Measurements from ENCODE around the gene CCNYL1. TPM values are rescaled to one million over a fixed set of nuclear protein-coding genes. Genes with fewer than 3 reads are reported as not detected.
A peak's percentile ranks its signal among the peaks of the same experiment; 100 is the strongest.

CCNYL1 gene
- polyA plus RNA-seq, 3 donors = 4.1 to 10.6 (median 4.6) TPM

- Histone ChIP-seq H3K27ac (ENCODE audit: low read depth in 1 of 2, low read length in 2 of 2) (no peak overlapping the region), H3K4me2 (replicated peaks; ENCODE audit: extremely low read depth, low read length, poor library complexity, severe bottlenecking) (peak overlapping the region; percentile 99), H3K36me3 (replicated peaks in 1 of 2; ENCODE audit: control insufficient read depth in 1 of 2, insufficient read depth in 2 of 2, low read length in 2 of 2) (peaks cover 0 to 9% of the 10 kb centered on the region in 2 donors), H3K27me3 (ENCODE audit: control insufficient read depth in 2 of 2, insufficient read depth in 2 of 2, low read length in 2 of 2) (peaks cover 0 to 12% of the 10 kb centered on the region in 2 donors), H4K20me1 (ENCODE audit: insufficient read depth, low read length) (peaks cover 7% of the 10 kb centered on the region), H3K79me2 (ENCODE audit: insufficient read depth, low read length) (peaks cover 10% of the 10 kb centered on the region), H3K9ac (ENCODE audit: insufficient read depth, low read length, poor library complexity, severe bottlenecking) (peak overlapping the region; percentile 71), H3K4me3 (replicated peaks in 1 of 3; ENCODE audit: low read depth in 2 of 3, low read length in 3 of 3) (peak overlapping the region; percentile 50 to 85 (median 79)), H2AFZ (ENCODE audit: insufficient read depth, low read depth, low read length, poor library complexity, severe bottlenecking) (peak overlapping the region; percentile 96), H3K9me3 (replicated peaks in 1 of 2; ENCODE audit: control insufficient read depth in 1 of 2, insufficient read depth in 1 of 2, low read length in 2 of 2) (no peaks in the 10 kb centered on the region), H3K4me1 (ENCODE audit: control insufficient read depth in 1 of 2, insufficient read depth in 2 of 2, low read length in 2 of 2) (peaks cover 45% of the 10 kb centered on the region in 2 donors)
- no peak for TF ChIP-seq CTCF (IDR thresholded peaks at IDR 0.05)
- Mint-ChIP-seq H3K9me3 (peaks cover 0 to 3% (median 1%) of the 10 kb centered on the region in 7 donors), H3K27ac (peak overlapping the region in 3 of 7 donors; percentile 24 to 73 (median 48)), H3K36me3 (peaks cover 13 to 22% of the 10 kb centered on the region in 2 donors), H3K4me3 (peak overlapping the region; percentile 91 to 94), H3K4me1 (peaks cover 50% of the 10 kb centered on the region), H3K27me3 (ENCODE audit: low read depth in 3 of 3) (peaks cover 7 to 27% (median 26%) of the 10 kb centered on the region in 3 donors)
- DNase-seq = peak; percentile 27 to 39 (median 32)
- 3% methylated on average over 68 of the region's 73 CpGs for WGBS (ENCODE audit: insufficient coverage)
- intact Hi-C loops (cut with micrococcal nuclease) = loop anchor here (5.0 to 10.0 kb wide), 2 partner anchors 259 to 266 kb away; partner anchors contain the start of gene PLEKHM3 (in 1 of the 2)
Observed at GRCh38 chr2:207768168-207768865, 56.9 kb downstream of the CCNYL1 start.

GRCh38 chr2:207768866-207769596, 57.6 kb downstream of the CCNYL1 start:
- H3K4me2 ChIP-seq (replicated peaks; ENCODE audit: extremely low read depth, low read length, poor library complexity, severe bottlenecking) = peak overlapping the region; percentile 99
- Mint-ChIP-seq H3K27ac (peak overlapping the region in 2 of 7 donors; percentile 26 to 76), H3K9me3 (peaks cover 0 to 3% (median 1%) of the 10 kb centered on the region in 7 donors), H3K4me1 (peaks cover 50% of the 10 kb centered on the region), H3K4me3 (peak overlapping the region; percentile 91 to 94), H3K36me3 (peaks cover 10 to 17% of the 10 kb centered on the region in 2 donors), H3K27me3 (ENCODE audit: low read depth in 3 of 3) (peaks cover 7 to 27% (median 26%) of the 10 kb centered on the region in 3 donors)
- peak overlapping the region; percentile 50 to 85 (median 79) for H3K4me3 ChIP-seq (replicated peaks in 1 of 3; ENCODE audit: low read depth in 2 of 3, low read length in 3 of 3)
- 0% methylated on average over 41 of the region's 52 CpGs for WGBS (ENCODE audit: insufficient coverage)
- H3K36me3 ChIP-seq (replicated peaks in 1 of 2; ENCODE audit: control insufficient read depth in 1 of 2, insufficient read depth in 2 of 2, low read length in 2 of 2) = peaks cover 0 to 2% of the 10 kb centered on the region in 2 donors
- TF ChIP-seq CTCF (IDR thresholded peaks at IDR 0.05) = no peak
- H3K9ac ChIP-seq (ENCODE audit: insufficient read depth, low read length, poor library complexity, severe bottlenecking) = peak overlapping the region; percentile 71
- H3K4me1 ChIP-seq (ENCODE audit: control insufficient read depth in 1 of 2, insufficient read depth in 2 of 2, low read length in 2 of 2) = peaks cover 45% of the 10 kb centered on the region in 2 donors
- peak overlapping the region; percentile 96 for H2AFZ ChIP-seq (ENCODE audit: insufficient read depth, low read depth, low read length, poor library complexity, severe bottlenecking)
- peaks cover 7% of the 10 kb centered on the region for H4K20me1 ChIP-seq (ENCODE audit: insufficient read depth, low read length)
- peaks cover 0 to 12% of the 10 kb centered on the region in 2 donors for H3K27me3 ChIP-seq (ENCODE audit: control insufficient read depth in 2 of 2, insufficient read depth in 2 of 2, low read length in 2 of 2)
- DNase-seq = no peak
- intact Hi-C loops (cut with micrococcal nuclease) = loop anchor here (5.0 to 10.0 kb wide), 2 partner anchors 258 to 266 kb away; partner anchors contain the start of gene PLEKHM3 (in 1 of the 2)
- H3K9me3 ChIP-seq (replicated peaks in 1 of 2; ENCODE audit: control insufficient read depth in 1 of 2, insufficient read depth in 1 of 2, low read length in 2 of 2) = no peaks in the 10 kb centered on the region
- peaks cover 10% of the 10 kb centered on the region for H3K79me2 ChIP-seq (ENCODE audit: insufficient read depth, low read length)
- peak overlapping the region in 1 of 2 donors; percentile 7 for H3K27ac ChIP-seq (ENCODE audit: low read depth in 1 of 2, low read length in 2 of 2)
